GM12878 (cell line): ENCODE measurements around the gene EHD1. TPM values are rescaled to one million over a fixed set of nuclear protein-coding genes. Genes with fewer than 3 reads are reported as not detected.
A peak's percentile ranks its signal among the peaks of the same experiment; 100 is the strongest.

ENCODE experiments used
- BCL11A ChIP-seq: IDR thresholded peaks from 2 replicates; pipeline ENCODE4 v1.6.1; 2011; ENCODE audit warnings: low read depth, low read length
- CBFB ChIP-seq: IDR thresholded peaks from 2 replicates; pipeline ENCODE4 v1.6.1; 2016; ENCODE audit warnings: antibody characterized with exemption, low read depth
- DPF2 ChIP-seq: fragments of 450-650 bp; IDR thresholded peaks from 2 replicates; pipeline ENCODE4 v1.6.1; 2017; ENCODE audit warnings: mild to moderate bottlenecking
- EGR1 ChIP-seq, 2 experiments: IDR thresholded peaks; 1 replicate in 1 of 2; 2 replicates in 1 of 2; pipeline ENCODE4 v1.6.1; 2011 to 2012; ENCODE audit warnings: low read depth in 2 of 2, low read length in 2 of 2, borderline replicate concordance in 1 of 2, mild to moderate bottlenecking in 1 of 2, moderate library complexity in 1 of 2
- GATAD2B ChIP-seq: fragments of 450-650 bp; conservative IDR thresholded peaks from 2 replicates; pipeline ENCODE4 v1.6.1; 2017; ENCODE audit warnings: low read depth, mild to moderate bottlenecking, moderate library complexity
- IKZF1 ChIP-seq: fragments of 450-650 bp; conservative IDR thresholded peaks from 2 replicates; pipeline ENCODE4 v1.6.1; 2017; ENCODE audit warnings: antibody characterized with exemption, mild to moderate bottlenecking
- IRF4 ChIP-seq: IDR thresholded peaks from 2 replicates; pipeline ENCODE4 v1.6.1; 2011; ENCODE audit warnings: low read depth, low read length
- MEF2B ChIP-seq: fragments of 450-650 bp; IDR thresholded peaks from 2 replicates; pipeline ENCODE4 v1.6.1; 2018; ENCODE audit warnings: mild to moderate bottlenecking, moderate library complexity; ENCODE audit not compliant: partially characterized antibody, poor library complexity, severe bottlenecking
- MTA2 ChIP-seq: fragments of 450-650 bp; IDR thresholded peaks from 2 replicates; pipeline ENCODE4 v1.6.1; 2016; ENCODE audit warnings: low read depth, mild to moderate bottlenecking, moderate library complexity
- NBN ChIP-seq: fragments of 450-650 bp; IDR thresholded peaks from 2 replicates; pipeline ENCODE4 v1.6.1; 2016
- NR2C2 ChIP-seq: IDR thresholded peaks from 2 replicates; pipeline ENCODE4 v1.6.1; 2011; ENCODE audit warnings: borderline replicate concordance, low read depth; ENCODE audit not compliant: control insufficient read depth, insufficient read length
- RAD51 ChIP-seq: fragments of 450-650 bp; IDR thresholded peaks from 2 replicates; pipeline ENCODE4 v1.6.1; 2016; ENCODE audit warnings: moderate library complexity, mild to moderate bottlenecking, inconsistent platforms
- SMAD5 ChIP-seq: IDR thresholded peaks from 2 replicates; pipeline ENCODE4 v1.6.1; 2016; ENCODE audit warnings: antibody characterized with exemption, low read depth
- TCF7 ChIP-seq: IDR thresholded peaks from 2 replicates; pipeline ENCODE4 v1.6.1; 2014; ENCODE audit warnings: antibody characterized with exemption, borderline replicate concordance
- ZNF207 ChIP-seq: fragments of 450-650 bp; IDR thresholded peaks from 2 replicates; pipeline ENCODE4 v1.6.1; 2014; ENCODE audit warnings: antibody characterized with exemption, mild to moderate bottlenecking, borderline replicate concordance
- polyA plus RNA-seq, 11 experiments: library from polyadenylated mRNA; depleted of rRNA in 4 of 11; unstranded in 6 of 11; stranded (reverse) in 5 of 11; fragments of >200 nt; fragmentation: Nextera tagmentation in 4 of 11; fragmentation: Illumina TruSeq in 1 of 11; extraction: Ambion mirVana in 4 of 11; extraction: Trizol in 1 of 11; gene quantifications; 1 replicate in 1 of 11; 2 replicates in 10 of 11; pipeline versions ENCODE4 v1.2.1 to v1.2.3, GENCODE V29; 2011 to 2016; ENCODE audit warnings: inconsistent platforms in 2 of 11, missing spikeins in 2 of 11, low read depth in 1 of 11
- total RNA-seq, 4 experiments: library from RNA; depleted of rRNA in 3 of 4; stranded (reverse); fragments of >200 nt in 3 of 4; fragmentation: Illumina TruSeq in 1 of 4; extraction: Trizol in 1 of 4; gene quantifications; 2 replicates each; pipeline versions ENCODE4 v1.2.1 to v1.2.3, GENCODE V29; 2013 to 2021
- TF ChIP-seq, protein P1 (sequence below): fragments of 450-650 bp; IDR thresholded peaks from 2 replicates; pipeline ENCODE4 v1.6.1; 2016; ENCODE audit warnings: mild to moderate bottlenecking
- TF ChIP-seq, protein P2 (sequence below): IDR thresholded peaks from 2 replicates; pipeline ENCODE4 v1.6.1; 2012; ENCODE audit warnings: improper control_type of control experiment, low read depth, low read length; ENCODE audit not compliant: insufficient replicate concordance
- TF ChIP-seq, protein P3 (sequence below): IDR thresholded peaks from 2 replicates; pipeline ENCODE4 v1.6.1; 2011; ENCODE audit warnings: mild to moderate bottlenecking, low read depth, low read length, moderate library complexity; ENCODE audit not compliant: insufficient replicate concordance
- TF ChIP-seq, protein P4 (sequence below): IDR thresholded peaks from 2 replicates; pipeline ENCODE4 v1.6.1; 2012; ENCODE audit warnings: low read depth, low read length, improper control_type of control experiment
- TF ChIP-seq, protein P5 (sequence below): fragments of 450-650 bp; IDR thresholded peaks from 2 replicates; pipeline ENCODE4 v1.6.1; 2018; ENCODE audit warnings: mild to moderate bottlenecking, low read depth, moderate library complexity; ENCODE audit not compliant: partially characterized antibody

EHD1 gene
- total and polyA plus RNA-seq, 10 of the 15 experiments (the other 5 are each of a cell fraction or from before 2014, with no cell fraction given) = 1.0 to 165 (median 66.5) TPM

DNA sequence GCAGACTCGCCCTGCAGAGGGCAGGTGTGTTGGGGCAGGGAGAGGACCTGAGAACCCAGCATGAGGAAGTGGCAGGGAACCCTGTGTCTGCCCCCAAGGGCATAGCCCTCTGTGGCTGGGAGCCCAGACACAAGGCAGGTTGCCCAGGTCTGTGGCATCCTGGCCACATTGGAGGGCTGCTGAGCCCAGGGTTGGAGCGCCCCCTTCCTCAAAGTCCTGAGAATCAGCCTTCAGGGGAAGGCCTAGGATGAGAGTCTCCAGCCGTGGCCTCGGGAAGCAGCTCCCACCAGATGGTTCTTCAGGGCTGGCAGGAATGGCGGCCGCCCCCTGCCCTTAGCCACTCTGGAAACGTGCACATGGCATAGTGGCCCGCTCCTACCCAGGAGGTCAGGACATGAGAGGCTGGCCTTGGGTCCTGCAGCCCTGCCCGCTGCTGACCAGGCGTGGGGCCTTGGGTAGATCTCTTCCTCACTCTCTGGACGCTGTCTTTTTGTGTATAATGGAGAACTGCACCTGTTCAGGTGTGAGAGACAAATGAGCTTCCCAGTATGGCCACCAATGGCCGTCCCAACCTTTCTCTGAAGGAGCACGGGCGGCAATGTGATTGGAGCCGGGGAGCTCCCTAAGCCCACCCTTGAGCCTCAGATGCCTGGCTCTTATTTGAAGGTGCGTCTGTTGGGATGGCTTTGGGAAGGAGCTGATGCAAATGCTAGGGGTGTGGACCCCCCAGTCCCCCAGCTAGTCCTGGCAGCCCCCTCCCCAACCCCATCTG, 29.4 kb downstream of the EHD1 start (continued):
- TF ChIP-seq, protein P1, sequence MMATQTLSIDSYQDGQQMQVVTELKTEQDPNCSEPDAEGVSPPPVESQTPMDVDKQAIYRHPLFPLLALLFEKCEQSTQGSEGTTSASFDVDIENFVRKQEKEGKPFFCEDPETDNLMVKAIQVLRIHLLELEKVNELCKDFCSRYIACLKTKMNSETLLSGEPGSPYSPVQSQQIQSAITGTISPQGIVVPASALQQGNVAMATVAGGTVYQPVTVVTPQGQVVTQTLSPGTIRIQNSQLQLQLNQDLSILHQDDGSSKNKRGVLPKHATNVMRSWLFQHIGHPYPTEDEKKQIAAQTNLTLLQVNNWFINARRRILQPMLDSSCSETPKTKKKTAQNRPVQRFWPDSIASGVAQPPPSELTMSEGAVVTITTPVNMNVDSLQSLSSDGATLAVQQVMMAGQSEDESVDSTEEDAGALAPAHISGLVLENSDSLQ = no peak
- TF ChIP-seq GATAD2B (peak; percentile 73; the same call in 1 of the 2 replicates), MEF2B (peak; percentile 72), DPF2 (0 out of 2 replicates have a peak, but pooled peaks have one; percentile 27), MTA2 (0 out of 2 replicates have a peak, but pooled peaks have one; percentile 31), ZNF207 (no peak), NR2C2 (no peak), BCL11A (0 out of 2 replicates have a peak, but pooled peaks have one; percentile 23), EGR1 (IDR thresholded peaks at IDR 0.05; ENCODE audit: borderline replicate concordance in 1 of 2, low read depth in 2 of 2, low read length in 2 of 2) (no peak), IRF4 (no peak), NBN (no peak), RAD51 (no peak), SMAD5 (no peak), CBFB (no peak), TCF7 (no peak), IKZF1 (peak; percentile 52; the same call in 1 of the 2 replicates)
- TF ChIP-seq, protein P2, sequence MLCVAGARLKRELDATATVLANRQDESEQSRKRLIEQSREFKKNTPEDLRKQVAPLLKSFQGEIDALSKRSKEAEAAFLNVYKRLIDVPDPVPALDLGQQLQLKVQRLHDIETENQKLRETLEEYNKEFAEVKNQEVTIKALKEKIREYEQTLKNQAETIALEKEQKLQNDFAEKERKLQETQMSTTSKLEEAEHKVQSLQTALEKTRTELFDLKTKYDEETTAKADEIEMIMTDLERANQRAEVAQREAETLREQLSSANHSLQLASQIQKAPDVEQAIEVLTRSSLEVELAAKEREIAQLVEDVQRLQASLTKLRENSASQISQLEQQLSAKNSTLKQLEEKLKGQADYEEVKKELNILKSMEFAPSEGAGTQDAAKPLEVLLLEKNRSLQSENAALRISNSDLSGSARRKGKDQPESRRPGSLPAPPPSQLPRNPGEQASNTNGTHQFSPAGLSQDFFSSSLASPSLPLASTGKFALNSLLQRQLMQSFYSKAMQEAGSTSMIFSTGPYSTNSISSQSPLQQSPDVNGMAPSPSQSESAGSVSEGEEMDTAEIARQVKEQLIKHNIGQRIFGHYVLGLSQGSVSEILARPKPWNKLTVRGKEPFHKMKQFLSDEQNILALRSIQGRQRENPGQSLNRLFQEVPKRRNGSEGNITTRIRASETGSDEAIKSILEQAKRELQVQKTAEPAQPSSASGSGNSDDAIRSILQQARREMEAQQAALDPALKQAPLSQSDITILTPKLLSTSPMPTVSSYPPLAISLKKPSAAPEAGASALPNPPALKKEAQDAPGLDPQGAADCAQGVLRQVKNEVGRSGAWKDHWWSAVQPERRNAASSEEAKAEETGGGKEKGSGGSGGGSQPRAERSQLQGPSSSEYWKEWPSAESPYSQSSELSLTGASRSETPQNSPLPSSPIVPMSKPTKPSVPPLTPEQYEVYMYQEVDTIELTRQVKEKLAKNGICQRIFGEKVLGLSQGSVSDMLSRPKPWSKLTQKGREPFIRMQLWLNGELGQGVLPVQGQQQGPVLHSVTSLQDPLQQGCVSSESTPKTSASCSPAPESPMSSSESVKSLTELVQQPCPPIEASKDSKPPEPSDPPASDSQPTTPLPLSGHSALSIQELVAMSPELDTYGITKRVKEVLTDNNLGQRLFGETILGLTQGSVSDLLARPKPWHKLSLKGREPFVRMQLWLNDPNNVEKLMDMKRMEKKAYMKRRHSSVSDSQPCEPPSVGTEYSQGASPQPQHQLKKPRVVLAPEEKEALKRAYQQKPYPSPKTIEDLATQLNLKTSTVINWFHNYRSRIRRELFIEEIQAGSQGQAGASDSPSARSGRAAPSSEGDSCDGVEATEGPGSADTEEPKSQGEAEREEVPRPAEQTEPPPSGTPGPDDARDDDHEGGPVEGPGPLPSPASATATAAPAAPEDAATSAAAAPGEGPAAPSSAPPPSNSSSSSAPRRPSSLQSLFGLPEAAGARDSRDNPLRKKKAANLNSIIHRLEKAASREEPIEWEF = no peak
- TF ChIP-seq, protein P3, sequence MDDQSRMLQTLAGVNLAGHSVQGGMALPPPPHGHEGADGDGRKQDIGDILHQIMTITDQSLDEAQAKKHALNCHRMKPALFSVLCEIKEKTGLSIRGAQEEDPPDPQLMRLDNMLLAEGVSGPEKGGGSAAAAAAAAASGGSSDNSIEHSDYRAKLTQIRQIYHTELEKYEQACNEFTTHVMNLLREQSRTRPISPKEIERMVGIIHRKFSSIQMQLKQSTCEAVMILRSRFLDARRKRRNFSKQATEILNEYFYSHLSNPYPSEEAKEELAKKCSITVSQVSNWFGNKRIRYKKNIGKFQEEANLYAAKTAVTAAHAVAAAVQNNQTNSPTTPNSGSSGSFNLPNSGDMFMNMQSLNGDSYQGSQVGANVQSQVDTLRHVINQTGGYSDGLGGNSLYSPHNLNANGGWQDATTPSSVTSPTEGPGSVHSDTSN = no peak
- TF ChIP-seq, protein P4, sequence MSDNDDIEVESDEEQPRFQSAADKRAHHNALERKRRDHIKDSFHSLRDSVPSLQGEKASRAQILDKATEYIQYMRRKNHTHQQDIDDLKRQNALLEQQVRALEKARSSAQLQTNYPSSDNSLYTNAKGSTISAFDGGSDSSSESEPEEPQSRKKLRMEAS = no peak
- TF ChIP-seq, protein P5, sequence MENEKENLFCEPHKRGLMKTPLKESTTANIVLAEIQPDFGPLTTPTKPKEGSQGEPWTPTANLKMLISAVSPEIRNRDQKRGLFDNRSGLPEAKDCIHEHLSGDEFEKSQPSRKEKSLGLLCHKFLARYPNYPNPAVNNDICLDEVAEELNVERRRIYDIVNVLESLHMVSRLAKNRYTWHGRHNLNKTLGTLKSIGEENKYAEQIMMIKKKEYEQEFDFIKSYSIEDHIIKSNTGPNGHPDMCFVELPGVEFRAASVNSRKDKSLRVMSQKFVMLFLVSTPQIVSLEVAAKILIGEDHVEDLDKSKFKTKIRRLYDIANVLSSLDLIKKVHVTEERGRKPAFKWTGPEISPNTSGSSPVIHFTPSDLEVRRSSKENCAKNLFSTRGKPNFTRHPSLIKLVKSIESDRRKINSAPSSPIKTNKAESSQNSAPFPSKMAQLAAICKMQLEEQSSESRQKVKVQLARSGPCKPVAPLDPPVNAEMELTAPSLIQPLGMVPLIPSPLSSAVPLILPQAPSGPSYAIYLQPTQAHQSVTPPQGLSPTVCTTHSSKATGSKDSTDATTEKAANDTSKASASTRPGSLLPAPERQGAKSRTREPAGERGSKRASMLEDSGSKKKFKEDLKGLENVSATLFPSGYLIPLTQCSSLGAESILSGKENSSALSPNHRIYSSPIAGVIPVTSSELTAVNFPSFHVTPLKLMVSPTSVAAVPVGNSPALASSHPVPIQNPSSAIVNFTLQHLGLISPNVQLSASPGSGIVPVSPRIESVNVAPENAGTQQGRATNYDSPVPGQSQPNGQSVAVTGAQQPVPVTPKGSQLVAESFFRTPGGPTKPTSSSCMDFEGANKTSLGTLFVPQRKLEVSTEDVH = no peak
